CD4-positive, alpha-beta T cell treated with Interleukin-2 at 100 ng/mL for 4 hours (primary cell): ENCODE data around the gene CNOT6L.

Source experiments
- DNase-seq: peaks from one replicate; pipeline ENCODE4 v3.0.0-alpha.2; 2020; ENCODE audit warnings: low spot score

CNOT6L gene

DNA sequence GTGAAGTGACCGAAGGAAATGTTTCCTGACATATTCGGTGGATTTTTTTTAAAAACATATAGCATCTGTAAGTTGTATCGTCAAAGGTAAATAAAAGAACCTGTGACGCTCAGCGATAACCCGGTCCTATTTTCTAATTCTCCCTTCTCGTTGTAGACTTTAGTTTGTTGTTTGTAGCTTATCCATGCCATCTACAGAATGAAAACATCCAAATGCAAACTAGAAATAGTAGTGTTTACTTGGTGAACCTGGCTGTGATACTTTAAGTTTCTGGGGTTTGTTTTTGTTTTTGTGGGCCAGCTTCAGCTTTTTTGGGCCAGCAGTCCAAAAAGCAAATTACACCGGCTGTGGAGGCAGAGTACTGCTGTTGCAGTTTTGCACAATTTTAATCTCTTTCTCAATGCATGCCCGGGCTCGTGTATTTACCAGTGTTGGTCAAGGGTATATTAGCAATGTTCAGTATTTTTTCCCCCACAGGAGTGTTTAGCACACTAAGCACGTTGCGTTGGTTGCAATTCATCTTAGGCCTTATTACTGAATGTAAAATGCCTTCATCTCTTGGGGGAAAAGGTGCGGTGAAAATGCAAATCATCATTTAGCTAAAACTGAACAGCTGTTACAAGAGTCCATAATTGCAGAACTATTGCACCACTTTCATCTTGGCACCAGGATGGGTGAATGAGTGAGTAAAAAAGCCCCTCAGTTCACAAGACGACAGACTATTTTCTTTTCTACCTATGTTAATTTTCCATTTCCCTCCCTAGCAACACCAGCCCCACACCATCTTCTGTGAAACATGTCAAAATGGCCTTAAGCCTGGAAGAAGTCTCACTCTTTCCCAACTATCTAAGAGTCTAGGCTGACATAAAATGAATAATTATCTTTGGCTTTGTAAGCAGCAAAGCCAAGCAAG, 1.7 kb upstream of the CNOT6L start:
- peak; percentile 19 for DNase-seq

DNA sequence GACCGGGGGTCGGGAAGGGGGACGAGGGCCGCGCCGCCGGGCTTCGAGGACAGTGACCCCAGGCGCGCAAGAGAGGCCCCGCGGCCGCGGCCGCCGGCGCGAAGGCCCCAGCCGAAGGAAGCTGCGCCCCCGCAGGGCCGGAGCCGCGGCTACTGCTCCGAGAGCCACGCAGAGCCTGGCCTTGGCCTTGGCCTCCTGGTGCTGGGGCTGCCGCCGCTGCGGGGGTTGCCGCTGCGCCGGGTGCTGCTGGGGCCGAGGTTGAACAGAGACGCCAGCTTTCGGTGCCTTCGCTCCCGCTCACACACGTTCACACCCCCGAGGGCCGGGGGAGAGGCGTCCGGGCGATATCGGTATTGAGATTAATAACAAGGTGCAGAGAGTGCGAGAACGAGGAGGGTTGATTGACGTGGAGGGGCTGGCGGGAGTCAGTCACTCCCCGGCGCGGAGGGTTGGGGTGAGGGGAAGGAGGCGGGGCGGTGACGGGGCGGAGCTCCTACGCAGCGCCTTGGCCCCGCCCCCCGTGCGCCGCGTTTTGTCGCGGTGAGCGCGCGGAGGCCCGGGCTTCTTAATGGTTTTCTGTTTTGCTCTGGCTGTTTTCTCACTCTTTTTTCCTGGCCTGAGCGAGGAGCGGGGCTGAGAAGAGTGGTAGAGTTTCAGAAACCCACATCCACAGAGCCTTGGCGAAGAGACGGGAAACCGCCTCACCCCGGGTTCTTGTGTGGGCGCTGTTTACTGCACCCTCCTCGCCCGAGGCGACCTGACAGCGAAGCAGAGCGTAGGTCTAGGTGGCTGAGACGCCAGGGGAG, 878 bp upstream of the CNOT6L start:
- DNase-seq = peak; percentile 92

DNA sequence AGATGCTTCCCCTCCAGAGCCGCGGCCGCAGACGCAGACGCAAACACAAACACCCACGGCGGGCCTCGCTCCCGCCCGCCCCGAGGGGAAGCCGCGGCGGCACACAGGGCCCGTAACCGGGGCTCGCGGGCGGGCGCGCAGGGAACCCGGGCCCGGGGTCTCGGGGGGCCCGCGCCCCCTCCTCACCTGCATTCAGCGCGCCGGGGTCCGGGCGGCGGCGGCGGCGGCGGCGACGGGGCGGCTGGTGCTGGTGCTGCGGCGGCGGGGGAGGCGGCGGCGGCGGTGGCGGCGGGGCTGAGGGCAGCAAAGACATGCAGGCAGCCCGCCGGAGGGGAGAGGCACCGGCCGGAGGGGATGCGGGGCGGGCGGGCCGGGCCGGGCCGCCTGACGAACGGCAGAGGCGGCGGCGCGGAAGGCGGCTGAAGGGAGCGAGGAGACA, 255 bp upstream of the CNOT6L start:
- no peak for DNase-seq

DNA sequence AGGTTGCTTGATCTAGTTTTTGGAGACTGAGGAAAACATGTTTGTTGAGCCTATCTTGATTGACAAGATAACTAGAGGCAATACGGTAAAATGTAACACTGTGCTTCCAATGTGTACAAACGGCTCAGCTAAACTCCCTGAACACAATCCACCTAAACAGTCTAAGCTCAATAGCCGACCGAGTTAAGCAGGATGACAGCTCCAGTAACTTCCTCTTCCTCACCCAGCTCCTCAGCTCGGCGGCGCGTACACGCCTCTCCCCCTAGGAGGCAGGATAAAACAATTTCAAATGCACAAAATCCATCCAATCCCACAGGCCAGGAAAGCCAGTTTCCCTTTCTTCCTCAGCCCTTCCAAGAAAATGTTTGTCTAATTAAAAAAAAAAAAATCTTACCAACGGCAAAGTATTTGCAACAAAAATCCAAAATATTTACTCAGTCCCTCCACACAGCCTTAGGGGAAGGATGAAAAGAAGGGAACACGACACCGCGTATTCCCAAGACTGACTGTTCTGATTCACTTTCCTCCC, 1.0 kb downstream of the CNOT6L start:
- DNase-seq = peak; percentile 49

DNA sequence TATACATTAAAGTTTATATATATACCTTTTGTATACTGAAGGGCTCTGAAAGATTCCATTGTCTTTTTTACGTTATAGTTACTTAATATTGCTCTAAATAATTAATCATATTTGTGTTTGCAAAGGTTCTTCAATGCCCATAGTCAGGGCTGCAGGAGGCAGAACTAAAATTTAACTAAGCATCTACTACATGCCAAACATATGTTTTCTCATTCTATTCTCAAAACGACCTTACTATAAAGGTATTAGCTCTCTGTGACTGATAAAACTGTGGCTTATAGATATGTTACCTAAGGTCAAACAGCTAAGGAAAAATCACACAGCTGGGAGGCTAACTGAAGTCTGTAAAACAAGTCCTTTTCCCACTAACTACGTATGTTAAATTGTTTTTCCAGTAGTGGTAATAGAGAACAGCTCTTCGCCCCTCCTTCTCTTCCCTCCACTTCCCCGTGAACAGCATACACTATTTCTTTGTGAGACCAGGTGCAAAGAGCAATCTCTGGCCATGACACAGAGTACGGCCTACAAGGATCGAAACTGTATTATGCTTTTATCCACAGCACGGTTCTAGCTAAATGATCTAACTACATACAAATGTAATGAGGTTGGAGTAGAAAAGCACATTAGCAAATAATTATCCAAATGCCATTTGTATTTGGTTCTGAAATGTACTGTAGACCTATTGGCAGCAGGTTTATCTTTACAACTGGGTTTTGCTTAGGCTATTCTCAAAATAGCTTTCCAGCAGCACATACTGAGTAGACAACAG, 1.7 kb downstream of the CNOT6L start:
- no peak for DNase-seq

DNA sequence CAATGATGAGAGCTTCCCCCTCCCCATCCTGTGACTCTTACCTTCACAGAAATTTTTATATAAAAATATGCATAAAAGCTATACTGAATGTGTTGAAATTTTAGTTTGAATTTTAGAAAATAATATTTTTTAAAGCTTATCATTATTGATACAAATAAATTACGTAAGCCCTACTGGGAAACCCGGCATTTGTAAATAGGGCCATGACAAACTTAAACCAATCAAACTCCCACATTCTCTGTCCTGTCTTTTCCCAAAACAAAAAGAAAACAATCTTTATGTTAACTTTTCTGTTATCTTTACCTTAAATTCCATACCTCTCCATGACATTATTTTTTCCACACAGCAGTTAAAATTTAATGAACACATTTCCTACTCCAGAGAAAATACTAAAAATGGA, 2.6 kb downstream of the CNOT6L start:
- DNase-seq = no peak

DNA sequence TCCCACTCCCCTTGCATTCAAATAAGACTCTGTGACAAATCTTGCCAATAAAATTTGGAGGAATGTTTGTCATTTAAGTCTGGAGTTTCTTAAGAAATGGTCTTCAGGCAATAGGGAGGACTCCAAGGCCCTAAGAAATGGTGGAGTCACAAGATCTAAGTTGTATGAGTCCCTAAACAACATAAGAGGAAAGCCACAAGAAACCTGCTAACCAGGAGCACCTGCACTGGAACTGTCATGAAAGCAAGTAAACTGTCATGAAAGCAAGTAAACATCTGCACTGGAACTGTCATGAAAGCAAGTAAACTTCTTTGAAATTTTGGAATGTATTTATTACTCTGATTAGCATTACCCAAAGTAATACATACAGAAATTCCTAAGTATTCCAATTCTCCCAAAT, 3.5 kb downstream of the CNOT6L start:
- peak; percentile 26 for DNase-seq

DNA sequence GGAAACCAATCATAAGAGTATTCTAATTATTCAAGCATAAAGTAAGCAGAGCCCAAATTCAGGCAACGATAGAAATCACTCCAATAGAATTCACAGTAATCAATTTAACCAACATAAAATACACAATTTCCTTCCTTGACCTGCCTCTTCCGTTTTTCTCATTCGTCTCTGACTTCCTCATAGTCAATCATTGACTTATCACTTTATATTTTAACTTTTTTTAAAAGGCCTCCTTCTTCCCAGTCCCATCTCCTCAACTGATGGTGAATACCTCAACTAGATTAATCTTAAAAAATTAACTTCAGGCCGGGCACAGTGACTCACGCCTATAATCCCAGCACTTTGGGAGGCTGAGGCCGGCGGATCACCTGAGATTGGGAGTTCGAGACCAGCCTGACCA, 13.3 kb downstream of the CNOT6L start:
- DNase-seq = no peak

DNA sequence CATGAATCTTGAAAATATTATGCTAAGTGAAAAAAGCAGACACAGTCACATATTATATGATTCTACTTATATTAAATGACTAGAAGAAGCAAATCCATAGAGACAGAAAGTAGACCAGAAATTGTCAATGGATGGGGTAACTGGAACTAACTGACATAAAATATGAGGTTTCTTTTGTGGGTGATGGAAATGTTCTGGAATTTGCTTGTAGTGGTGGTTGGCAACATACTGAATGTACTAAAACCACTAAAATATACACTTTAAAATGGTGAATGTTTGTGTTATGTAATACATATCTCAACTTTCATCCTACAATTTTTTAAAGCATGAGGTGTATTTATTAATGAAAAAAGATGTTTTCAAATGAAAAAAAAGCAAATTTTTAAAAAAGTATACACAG, 14.7 kb downstream of the CNOT6L start:
- DNase-seq = no peak

DNA sequence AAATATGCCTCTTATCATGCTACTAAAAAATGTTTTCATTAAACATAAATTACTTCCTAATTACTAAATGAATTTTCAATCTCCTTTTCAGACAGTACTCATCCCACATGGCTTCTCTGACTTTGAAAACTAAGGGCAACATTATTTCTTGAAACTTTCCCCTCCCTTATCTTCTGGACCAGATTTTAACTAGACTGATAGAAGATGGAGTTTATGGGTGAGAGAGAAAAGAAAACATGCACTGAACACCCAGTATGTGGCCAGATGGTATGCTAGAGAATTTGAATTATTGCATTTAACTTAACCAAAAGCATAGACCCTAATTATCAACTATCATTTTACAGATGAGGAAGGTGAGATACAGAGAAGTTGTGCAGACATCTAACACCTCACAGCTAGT, 16.8 kb downstream of the CNOT6L start:
- DNase-seq = no peak

DNA sequence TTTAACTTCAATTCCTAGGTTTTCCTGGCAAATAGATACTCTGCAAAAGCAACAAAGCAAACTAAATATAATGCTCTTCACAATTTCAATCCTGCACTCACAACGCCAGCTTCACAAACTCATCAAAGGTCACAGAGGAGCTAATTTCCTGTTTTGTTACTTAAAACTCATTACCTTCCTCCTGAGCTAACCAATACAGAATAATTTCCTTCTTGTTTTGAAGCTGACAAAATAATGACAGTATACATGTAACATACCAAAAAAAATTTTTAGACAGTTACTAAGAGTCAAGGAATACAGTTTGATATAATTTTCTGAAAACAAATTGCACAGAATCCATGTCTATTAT, 17.9 kb downstream of the CNOT6L start:
- DNase-seq = peak; percentile 45

DNA sequence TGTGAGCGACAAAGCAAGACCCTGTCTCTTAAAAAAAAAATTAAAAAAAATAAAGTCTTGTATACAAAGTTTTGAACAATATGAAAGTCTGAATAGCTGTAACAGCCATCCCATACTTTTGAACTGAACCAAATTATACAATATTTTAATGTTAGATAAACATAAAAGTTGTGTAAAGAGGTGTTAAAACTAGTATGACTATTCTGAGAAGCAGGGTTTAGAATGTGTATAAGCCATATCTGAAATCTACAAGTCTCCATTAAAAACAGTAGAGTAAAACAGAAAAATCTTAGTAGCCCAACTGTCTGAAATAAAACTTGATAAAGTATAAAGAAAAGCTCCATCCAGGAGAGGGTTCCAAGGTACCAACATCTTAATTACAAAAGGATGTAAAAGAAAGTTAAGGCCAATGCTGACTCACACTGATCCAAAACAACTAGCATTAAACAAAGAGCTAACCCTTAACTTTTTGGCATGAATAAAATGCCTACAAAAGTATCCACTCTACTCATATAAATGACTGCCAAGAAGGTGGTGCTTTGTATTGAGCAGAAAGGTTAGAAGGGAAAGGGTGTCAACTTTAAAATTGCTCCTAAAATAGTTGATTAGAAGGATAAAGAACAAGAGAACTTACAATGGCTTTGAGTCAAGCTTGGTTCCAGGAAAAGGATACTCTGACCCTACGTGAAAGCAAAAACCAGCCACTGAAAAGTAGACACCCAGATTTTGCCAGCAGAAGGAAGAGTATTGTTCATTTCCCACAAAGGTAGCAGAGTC, 18.5 kb downstream of the CNOT6L start:
- no peak for DNase-seq

DNA sequence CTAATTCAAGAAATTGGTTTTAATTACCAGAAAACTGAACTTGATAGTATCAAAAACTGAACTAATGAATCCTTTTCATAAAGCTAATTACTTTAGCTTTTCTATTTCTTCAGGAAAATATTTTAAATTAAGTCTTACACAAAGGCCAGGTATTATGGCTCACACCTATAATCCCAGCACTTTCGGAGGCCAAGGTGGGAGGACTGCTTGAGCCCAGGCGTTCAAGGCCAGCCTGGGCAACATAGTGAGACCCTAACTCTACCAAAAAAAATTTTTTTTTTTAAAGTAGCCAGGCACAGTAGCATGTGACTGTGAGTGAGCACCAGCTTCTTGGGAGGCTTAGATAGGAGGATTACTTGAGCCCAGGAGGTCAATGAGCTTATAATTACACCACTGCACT, 19.1 kb downstream of the CNOT6L start:
- no peak for DNase-seq

DNA sequence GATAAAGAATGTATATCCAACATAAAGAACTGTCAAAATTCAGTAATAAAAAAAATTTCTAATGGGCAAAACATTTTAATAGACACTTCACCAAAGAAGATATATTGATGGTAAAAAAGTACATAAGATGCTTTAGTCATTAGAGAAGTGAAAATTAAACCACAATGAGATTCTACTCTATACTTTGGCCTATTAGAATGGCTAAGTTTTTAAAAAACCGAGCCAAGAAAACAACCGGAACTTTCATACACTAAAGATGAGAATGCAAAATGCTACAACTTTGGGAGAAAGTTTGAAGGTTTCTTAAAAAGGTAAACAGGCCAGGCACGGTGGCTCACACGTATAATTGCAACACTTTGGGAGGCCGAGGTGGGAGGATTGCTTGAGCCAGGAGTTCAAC, 20.8 kb downstream of the CNOT6L start:
- no peak for DNase-seq

DNA sequence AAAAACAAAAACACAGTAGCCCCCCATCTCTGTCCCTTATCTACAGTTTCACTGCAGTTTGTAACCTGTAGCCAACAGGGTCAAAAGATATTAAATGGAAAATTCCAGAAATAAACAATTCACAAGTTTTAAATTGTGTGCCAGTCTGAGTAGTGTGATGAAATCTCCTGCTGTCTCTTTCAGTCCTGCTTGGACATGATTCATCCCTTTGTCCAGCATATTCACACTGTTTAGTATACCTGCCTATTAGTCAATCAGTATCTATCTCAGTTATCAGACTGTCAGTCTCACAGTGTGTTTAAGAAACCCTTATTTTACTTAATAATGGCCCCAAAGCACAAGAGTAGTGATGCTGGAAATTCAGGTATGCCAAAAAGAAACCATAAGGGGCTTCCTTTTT, 21.9 kb downstream of the CNOT6L start:
- no peak for DNase-seq

DNA sequence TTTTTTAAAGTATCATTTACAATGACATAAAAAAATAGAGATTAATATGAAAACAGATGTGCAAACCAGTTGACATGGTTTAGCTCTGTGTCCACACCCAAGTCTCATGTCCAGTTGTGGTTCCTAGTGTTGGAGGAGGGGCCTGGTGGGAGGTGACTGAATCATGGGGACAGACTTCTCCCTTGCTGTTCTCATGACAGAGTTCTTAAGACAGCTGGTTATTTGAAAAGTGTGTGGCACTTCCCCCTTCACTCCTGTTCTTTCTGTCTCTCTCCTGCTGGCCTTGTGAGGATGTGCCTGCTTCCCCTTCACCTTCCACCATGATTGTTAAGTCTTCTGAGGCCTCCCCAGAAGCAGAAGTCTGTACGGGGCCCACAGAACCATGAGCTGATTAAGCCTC, 23.8 kb downstream of the CNOT6L start:
- no peak for DNase-seq

DNA sequence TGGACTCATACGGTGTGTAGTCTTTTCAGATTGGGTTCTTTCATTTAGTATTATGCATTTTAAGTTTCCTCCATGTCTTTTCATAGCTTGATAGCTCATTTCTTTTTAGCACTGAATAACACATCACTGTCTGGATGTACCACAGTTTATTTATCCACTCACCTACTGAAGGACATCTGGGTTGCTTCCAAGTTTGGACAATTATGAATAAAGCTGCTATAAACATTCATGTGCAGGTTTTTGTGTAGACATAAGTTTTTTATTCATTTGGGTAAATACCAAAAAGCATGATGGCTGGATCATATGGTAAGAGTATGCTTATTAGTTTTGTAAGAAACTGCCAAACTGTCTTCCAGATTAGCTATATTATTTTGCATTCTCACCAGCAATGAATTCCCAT, 29.0 kb downstream of the CNOT6L start:
- DNase-seq = no peak

DNA sequence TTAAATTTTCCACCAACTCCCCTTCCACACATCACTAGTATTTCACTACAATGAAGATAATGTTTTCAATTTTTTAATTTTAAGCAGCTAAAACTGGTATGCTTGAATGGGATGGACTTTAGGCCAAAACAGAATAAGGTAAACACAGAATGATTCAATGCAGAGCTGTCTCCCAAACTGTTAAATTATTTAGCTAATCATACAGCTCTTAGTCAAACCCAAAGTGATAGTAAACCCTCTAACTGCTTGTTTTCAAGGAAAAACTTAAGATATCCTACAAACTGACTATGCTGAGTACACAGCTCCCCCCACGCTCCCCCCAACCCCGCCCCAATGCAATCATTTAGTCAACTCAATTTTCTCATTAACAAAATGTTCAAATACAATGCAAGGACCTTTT, 30.2 kb downstream of the CNOT6L start:
- DNase-seq = no peak

DNA sequence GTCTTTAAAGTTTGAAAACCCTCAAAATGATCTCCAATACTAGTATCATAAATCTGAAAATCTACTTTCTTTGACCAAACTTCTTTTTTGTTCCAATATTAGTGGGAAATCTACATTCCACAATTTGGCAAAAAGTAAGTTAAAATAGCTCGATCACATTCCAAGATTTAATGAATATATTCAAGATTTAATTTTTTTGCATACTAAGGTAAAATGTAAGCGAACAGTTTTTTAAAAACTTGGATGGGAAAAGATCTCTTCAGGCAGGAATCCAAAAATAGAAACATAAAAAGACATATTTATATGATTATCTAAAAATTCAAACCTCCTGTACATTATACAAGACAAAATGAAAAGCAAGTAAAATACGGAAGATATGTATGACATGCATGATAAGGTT, 31.2 kb downstream of the CNOT6L start:
- DNase-seq = no peak

DNA sequence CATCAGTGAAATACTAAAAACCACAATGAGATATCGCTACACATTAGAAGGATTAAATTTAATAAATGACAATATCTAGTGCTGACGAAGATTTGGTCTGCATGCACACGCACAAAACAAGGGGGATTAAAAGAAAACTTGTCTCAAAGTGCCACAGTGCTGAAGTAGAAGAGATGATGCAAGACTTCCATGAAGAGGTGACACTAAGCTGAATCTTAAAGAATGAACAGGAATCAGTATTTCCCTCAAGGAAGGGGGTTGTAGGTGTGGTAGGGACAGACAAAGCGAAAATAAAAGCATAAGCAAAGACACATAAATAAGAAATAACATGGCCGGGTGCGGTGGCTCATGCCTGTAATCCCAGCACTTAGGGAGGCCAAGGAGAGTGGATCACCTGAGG, 33.5 kb downstream of the CNOT6L start:
- no peak for DNase-seq

DNA sequence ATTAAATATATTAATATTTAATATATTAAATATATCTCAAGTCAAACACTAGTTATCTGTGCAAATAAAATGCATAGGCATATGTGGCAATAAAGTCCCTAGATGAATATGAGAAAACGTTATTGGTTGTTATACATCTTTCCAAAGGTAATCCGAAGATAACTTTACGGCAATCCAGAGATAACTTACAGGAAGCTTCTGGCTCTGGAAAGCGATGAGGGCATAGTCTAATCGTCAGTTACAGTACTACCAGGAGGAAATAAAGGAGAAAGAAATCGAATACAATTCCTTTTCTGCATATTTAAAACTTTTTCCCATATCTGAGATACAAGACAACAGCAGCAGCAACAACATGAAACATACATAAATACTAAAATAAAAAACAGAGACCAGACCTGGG, 35.3 kb downstream of the CNOT6L start:
- no peak for DNase-seq
